Mucosa of stomach (tissue), 1 donor: ENCODE results near the gene ZNF83.
"Not testable (repeated sequence)": the region's sequence is repeated elsewhere in the genome, so short reads cannot be mapped to it uniquely, and the experiment has no call there.

Source experiments
- H3K27me3 ChIP-seq: one replicate; pipeline ENCODE4 v1.7.0; 2013; ENCODE audit warnings: mild to moderate bottlenecking, low read length; ENCODE audit not compliant: control insufficient read depth, insufficient read depth
- H3K36me3 ChIP-seq: one replicate; pipeline ENCODE4 v1.7.0; 2013; ENCODE audit warnings: low read length; ENCODE audit not compliant: control insufficient read depth, insufficient read depth
- H3K4me1 ChIP-seq: one replicate; pipeline ENCODE4 v1.7.0; 2013; ENCODE audit warnings: mild to moderate bottlenecking, low read length; ENCODE audit not compliant: control insufficient read depth, insufficient read depth
- H3K4me3 ChIP-seq: one replicate; pipeline ENCODE4 v1.7.0; 2013; ENCODE audit warnings: low read length
- H3K9ac ChIP-seq: one replicate; pipeline ENCODE4 v1.7.0; 2013; ENCODE audit warnings: mild to moderate bottlenecking, low read length, moderate library complexity
- H3K9me3 ChIP-seq: one replicate; pipeline ENCODE4 v1.7.0; 2013; ENCODE audit warnings: mild to moderate bottlenecking, low read length, moderate library complexity; ENCODE audit not compliant: control insufficient read depth
- donor health status: Pancreatic carcinoma.

ZNF83 gene

GRCh38 chr19:52599241-52599640 lies 38.9 kb downstream of the ZNF83 start:
- H3K36me3 ChIP-seq = no peaks in the 10 kb centered on the region
- H3K9me3 ChIP-seq = peaks cover 5% of the 10 kb centered on the region
- no peak overlapping the region for H3K4me3 ChIP-seq
- H3K27me3 ChIP-seq = no peaks in the 10 kb centered on the region
- H3K9ac ChIP-seq = no peak overlapping the region
- H3K4me1 ChIP-seq = peaks cover 11% of the 10 kb centered on the region

GRCh38 chr19:52593441-52593840 lies 44.7 kb downstream of the ZNF83 start:
- not testable (repeated sequence) for H3K4me3 ChIP-seq, H3K4me1 ChIP-seq, H3K36me3 ChIP-seq, H3K27me3 ChIP-seq, H3K9ac ChIP-seq, H3K9me3 ChIP-seq

- peaks cover 5% of the 10 kb centered on the region for H3K9me3 ChIP-seq
- no peaks in the 10 kb centered on the region for H3K27me3 ChIP-seq
- H3K4me1 ChIP-seq = no peaks in the 10 kb centered on the region
- H3K9ac ChIP-seq = no peak overlapping the region
- no peak overlapping the region for H3K4me3 ChIP-seq
- H3K36me3 ChIP-seq = peaks cover 6% of the 10 kb centered on the region
Measured at GRCh38 chr19:52592301-52592700, 45.9 kb downstream of the ZNF83 start.

GRCh38 chr19:52590728-52591127 lies 47.4 kb downstream of the ZNF83 start:
- H3K9me3 ChIP-seq = no peaks in the 10 kb centered on the region
- H3K27me3 ChIP-seq = no peaks in the 10 kb centered on the region
- no peak overlapping the region for H3K4me3 ChIP-seq
- peaks cover 6% of the 10 kb centered on the region for H3K36me3 ChIP-seq
- no peaks in the 10 kb centered on the region for H3K4me1 ChIP-seq
- H3K9ac ChIP-seq = no peak overlapping the region

- H3K4me3 ChIP-seq = no peak overlapping the region
- H3K36me3 ChIP-seq = peaks cover 6% of the 10 kb centered on the region
- peaks cover 7% of the 10 kb centered on the region for H3K9me3 ChIP-seq
- no peaks in the 10 kb centered on the region for H3K4me1 ChIP-seq
- no peaks in the 10 kb centered on the region for H3K27me3 ChIP-seq
- H3K9ac ChIP-seq = no peak overlapping the region
Measured at GRCh38 chr19:52585604-52586003, 52.6 kb downstream of the ZNF83 start.

GRCh38 chr19:52584736-52585440 lies 53.3 kb downstream of the ZNF83 start:
- Histone ChIP-seq H3K4me3 (no peak overlapping the region), H3K36me3 (peaks cover 4% of the 10 kb centered on the region), H3K9ac (no peak overlapping the region), H3K9me3 (peaks cover 7% of the 10 kb centered on the region), H3K27me3 (no peaks in the 10 kb centered on the region), H3K4me1 (no peaks in the 10 kb centered on the region)

GRCh38 chr19:52570000-52570861 lies 67.9 kb downstream of the ZNF83 start, which contains the start of gene ZNF701:
Gene ZNF701, plus strand, starts transcription at chr19:52570287. Its CDS starts 3,861 bp downstream, at chr19:52574148.
- peak within 1 kb of the TSS; percentile 93 for H3K9ac ChIP-seq
- no peaks in the 10 kb centered on the region for H3K9me3 ChIP-seq
- H3K27me3 ChIP-seq = no peaks in the 10 kb centered on the region
- peaks cover 9% of the 10 kb centered on the region for H3K4me1 ChIP-seq
- H3K36me3 ChIP-seq = no peaks in the 10 kb centered on the region
- peak within 1 kb of the TSS; percentile 94 for H3K4me3 ChIP-seq

- not testable (repeated sequence) for H3K36me3 ChIP-seq, H3K27me3 ChIP-seq, H3K4me1 ChIP-seq, H3K9me3 ChIP-seq
- peak overlapping the region; percentile 57 for H3K9ac ChIP-seq
- peak overlapping the region; percentile 41 for H3K4me3 ChIP-seq
Measured at GRCh38 chr19:52569638-52569999, 68.5 kb downstream of the ZNF83 start.

GRCh38 chr19:52567921-52568320 lies 70.2 kb downstream of the ZNF83 start:
- H3K9ac ChIP-seq = no peak overlapping the region
- no peaks in the 10 kb centered on the region for H3K36me3 ChIP-seq
- no peaks in the 10 kb centered on the region for H3K9me3 ChIP-seq
- H3K27me3 ChIP-seq = no peaks in the 10 kb centered on the region
- no peak overlapping the region for H3K4me3 ChIP-seq
- peaks cover 9% of the 10 kb centered on the region for H3K4me1 ChIP-seq

- Histone ChIP-seq H3K27me3 (no peaks in the 10 kb centered on the region), H3K9me3 (no peaks in the 10 kb centered on the region), H3K36me3 (no peaks in the 10 kb centered on the region), H3K9ac (no peak overlapping the region), H3K4me1 (peaks cover 9% of the 10 kb centered on the region), H3K4me3 (no peak overlapping the region)
Measured at GRCh38 chr19:52566588-52566987, 71.6 kb downstream of the ZNF83 start.

- peaks cover 6% of the 10 kb centered on the region for H3K4me1 ChIP-seq
- H3K9ac ChIP-seq = no peak overlapping the region
- H3K4me3 ChIP-seq = no peak overlapping the region
- no peaks in the 10 kb centered on the region for H3K9me3 ChIP-seq
- H3K27me3 ChIP-seq = no peaks in the 10 kb centered on the region
- no peaks in the 10 kb centered on the region for H3K36me3 ChIP-seq
Measured at GRCh38 chr19:52566121-52566520, 72.0 kb downstream of the ZNF83 start.
